Measurements from ENCODE around the gene PAPOLB.

GRCh38 chr7:4854916-4855315, 6.9 kb downstream of the PAPOLB start:
- TF ChIP-seq ZFP3 (CRISPR knock-in tag; IDR thresholded peaks at IDR 0.05) (no peak), ISL1 (CRISPR knock-in tag; IDR thresholded peaks at IDR 0.05) (no peak), PATZ1 (CRISPR knock-in tag; IDR thresholded peaks at IDR 0.05; ENCODE audit: borderline replicate concordance) (no peak), BACH2 (CRISPR knock-in tag; IDR thresholded peaks at IDR 0.05; ENCODE audit: borderline replicate concordance) (no peak)
- TF ChIP-seq, protein P1, sequence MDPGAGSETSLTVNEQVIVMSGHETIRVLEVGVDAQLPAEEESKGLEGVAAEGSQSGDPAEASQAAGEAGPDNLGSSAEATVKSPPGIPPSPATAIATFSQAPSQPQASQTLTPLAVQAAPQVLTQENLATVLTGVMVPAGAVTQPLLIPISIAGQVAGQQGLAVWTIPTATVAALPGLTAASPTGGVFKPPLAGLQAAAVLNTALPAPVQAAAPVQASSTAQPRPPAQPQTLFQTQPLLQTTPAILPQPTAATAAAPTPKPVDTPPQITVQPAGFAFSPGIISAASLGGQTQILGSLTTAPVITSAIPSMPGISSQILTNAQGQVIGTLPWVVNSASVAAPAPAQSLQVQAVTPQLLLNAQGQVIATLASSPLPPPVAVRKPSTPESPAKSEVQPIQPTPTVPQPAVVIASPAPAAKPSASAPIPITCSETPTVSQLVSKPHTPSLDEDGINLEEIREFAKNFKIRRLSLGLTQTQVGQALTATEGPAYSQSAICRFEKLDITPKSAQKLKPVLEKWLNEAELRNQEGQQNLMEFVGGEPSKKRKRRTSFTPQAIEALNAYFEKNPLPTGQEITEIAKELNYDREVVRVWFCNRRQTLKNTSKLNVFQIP (CRISPR knock-in tag; IDR thresholded peaks at IDR 0.05; ENCODE audit: borderline replicate concordance, low read depth), result no peak

All from SK-N-SH treated with all-trans-retinoic acid at 6 μM for 48 hours (cell line).